GM21447 (cell line): ENCODE data around the gene ITPR1.

Experiments
- ATAC-seq: cut with Tn5 transposase; IDR thresholded peaks from one replicate; pipeline ENCODE4 v1.9.1; 2021; ENCODE audit not compliant: unreplicated experiment

The ITPR1 gene

GRCh38 chr3:4711680-4711992 lies 218.5 kb downstream of the ITPR1 start:
- ATAC-seq: no peak

DNA sequence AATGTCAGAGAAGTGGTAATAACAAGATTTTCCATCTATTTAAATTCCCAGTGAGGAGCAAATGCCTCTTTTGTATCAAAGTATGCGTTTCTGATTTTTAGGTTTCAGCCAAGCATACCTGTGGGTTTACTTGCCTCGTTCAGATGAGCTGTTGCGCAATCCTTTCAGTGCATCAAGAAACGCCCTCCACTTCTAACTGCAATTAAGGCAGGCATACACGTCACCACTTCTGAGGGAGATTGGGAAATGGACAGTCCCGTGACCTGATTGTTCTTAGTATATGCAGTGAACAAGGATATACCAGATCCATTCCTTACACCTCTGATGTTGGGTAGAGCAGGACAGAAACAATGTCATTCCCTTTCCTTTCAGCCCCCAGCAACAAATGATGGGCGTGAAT lies 219.0 kb downstream of the ITPR1 start:
- no peak for ATAC-seq

- no peak for ATAC-seq
These were observed 220.9 kb downstream of the ITPR1 start for GRCh38 chr3:4714045-4714444.

DNA sequence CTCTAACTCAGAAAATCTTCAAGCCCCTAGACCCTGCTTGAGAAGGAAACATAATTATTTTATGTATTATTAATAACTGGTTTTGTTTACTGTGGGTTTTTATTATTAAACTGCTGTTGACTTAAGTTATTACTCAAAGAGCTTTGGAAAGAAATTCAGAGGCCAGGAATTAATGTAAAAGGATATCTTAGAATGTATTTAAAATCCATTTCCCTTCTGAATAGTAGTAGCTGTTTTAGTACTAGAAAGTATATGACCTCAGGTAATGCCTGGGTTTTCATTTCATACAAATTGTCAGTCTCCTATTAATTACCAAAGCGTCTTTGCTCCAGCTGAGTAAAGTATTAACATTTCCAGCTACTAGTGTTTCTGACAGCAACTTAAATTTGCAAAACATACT lies 223.1 kb downstream of the ITPR1 start:
- ATAC-seq: no peak

DNA sequence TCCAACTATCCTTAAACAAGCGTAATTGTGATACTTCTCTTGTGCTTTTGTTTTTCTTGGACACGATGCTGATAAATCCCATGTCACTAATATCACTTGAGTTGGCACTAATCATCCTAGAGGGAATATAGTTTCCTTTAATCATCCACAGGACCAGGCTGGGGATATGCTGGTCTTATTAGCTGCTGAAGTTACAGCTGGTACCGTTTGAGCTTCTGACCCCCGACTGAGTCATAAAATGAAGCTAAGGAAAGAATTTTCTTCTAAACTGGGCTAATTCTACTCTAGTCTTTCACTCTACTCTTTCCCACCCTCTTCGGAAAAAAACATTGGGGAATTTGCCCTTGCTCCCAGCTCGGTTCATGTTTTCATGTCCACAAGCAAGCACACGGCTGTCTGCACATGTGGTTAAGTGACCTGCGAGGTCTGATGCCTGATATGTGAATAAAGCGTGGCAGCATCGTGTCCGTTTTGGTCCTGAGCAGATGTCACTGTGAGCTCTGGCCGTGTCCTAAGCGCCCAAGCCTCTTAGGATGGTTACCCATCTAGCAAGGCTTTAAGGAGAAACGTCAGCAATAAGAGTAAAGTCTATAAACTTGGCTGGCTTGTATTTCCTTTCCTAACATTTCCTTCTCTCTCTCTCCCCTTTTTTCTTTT lies 223.7 kb downstream of the ITPR1 start:
- ATAC-seq: no peak

- ATAC-seq: no peak
These were observed 224.2 kb downstream of the ITPR1 start for GRCh38 chr3:4717363-4717740.

DNA sequence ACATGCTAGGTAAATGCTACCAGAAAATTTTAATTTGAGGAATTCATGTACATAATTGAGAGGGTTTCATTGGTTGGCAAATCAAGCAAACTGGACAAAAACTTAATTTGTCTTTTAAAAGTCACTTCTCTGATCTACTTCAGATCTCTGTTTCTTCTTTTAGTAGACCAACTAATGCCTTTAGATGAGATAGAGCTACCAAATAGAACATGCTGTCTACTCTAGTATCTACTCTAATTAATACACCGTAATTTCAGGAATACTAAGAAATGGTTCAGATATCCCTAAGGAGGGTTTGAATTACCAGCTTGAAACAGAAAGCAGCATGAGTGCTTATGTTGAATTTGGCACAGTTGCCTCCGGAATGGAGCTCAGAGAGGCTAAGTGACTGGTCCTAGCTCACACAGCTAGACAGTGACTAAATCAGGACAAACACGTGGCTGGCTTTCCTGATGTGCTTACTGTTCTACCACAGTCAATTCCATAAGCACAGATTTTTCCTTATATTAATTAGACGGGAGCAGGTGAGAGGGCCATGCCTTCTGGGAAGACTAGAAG lies 225.1 kb downstream of the ITPR1 start:
- ATAC-seq: no peak

DNA sequence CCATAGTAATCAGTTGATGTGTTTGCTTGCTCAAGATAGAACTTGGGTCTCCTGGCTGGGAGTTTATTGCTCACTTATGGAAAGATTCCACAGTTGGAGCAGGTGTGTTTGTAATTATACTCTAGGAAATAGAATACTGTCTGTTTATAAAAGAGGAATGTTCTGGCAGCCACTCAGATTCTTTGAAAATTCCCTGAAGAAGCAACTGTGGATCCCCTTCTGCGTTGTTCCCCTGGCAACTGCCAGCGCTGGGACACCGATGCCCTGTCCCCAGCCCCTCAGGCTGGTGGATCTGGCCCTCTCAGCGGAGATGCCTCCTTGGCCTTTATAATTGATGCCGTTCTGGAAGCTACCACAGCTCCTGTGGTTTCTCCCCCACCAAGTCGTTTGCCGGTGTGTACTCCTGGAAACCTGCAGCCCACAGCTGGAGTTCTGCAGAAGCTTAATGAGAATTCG lies 225.9 kb downstream of the ITPR1 start:
- ATAC-seq: no peak

DNA sequence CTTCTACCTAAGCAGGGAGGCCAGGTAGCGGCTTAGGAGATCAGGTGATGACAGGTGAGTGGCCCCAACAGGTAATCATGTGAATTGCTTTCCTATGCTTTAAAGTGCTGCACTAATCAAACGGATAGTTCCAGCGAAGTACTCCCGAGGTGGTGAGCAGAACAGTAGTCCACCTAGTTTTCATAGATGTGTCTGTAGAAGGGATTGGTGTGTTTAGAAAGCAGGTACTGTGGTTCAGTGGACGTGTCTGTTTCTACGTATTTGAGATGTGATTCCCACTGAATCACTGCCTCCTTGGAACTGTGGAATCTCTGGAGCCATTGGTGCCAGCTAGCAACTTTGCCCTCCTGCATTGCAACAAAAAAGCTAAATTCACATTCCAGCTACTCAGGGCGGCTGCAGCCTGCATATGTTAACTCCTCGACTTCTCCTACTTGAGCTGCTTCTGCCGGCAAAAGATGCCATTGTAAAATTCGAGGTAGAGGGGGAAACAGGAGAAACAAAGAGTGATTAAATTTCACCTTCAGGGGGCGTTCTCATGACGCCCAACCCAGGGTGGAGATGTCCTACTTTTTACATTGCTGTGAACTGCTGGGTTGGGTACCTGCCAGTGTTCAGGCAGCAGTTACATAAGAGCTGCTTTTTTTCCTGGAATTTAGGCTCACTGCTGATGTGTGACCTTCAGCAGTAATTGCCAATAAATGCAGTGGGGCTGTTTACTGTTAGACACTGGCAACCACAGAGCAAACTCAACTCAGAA lies 227.3 kb downstream of the ITPR1 start:
- ATAC-seq: no peak

DNA sequence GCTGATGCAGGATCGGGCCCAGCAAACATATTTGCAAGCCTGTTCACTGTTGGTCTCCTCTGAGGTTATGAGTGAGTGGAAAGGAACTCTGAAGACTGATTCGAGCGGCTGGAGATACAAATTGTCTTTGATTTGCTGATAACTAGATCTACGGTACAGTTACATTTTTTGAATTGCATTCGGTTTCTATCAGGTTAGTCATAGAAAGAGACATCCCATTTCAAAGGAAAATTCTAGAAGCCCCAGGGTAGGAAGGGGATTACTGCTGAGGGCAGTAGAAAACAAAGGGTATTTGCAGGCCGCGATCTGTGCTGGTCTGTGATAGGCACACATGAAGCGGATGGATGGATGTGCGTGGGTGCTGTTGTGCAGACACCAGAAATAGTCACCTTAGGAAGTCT lies 228.4 kb downstream of the ITPR1 start:
- ATAC-seq: no peak

GRCh38 chr3:4722103-4722502 lies 229.0 kb downstream of the ITPR1 start:
- ATAC-seq: no peak

GRCh38 chr3:4724051-4724629 lies 231.0 kb downstream of the ITPR1 start:
- ATAC-seq: no peak

- ATAC-seq: no peak
These were observed 233.4 kb downstream of the ITPR1 start for GRCh38 chr3:4726549-4726948.

GRCh38 chr3:4729061-4729973 lies 236.2 kb downstream of the ITPR1 start:
- ATAC-seq: no peak

DNA sequence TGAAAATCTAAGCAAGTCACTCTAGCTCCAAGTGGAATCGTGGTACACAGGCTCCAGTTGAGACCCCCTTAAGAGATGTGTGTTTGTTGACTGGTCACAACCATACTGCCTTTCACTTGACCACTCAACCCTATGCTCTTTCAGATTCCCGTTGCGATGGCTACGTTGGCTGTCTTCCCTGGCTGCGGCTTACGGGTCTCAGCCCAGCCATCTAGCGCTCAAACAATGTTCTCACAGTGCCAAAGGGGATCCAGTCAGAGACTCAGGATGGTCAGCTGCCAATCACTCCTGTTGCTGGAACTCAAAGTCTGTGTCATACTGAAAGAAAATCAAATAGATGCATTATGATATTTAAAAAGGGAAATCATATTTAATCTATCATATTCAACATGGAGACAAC lies 237.6 kb downstream of the ITPR1 start:
- no peak for ATAC-seq

GRCh38 chr3:4731543-4732111 lies 238.5 kb downstream of the ITPR1 start:
- no peak for ATAC-seq

GRCh38 chr3:4732925-4733324 lies 239.8 kb downstream of the ITPR1 start:
- no peak for ATAC-seq

DNA sequence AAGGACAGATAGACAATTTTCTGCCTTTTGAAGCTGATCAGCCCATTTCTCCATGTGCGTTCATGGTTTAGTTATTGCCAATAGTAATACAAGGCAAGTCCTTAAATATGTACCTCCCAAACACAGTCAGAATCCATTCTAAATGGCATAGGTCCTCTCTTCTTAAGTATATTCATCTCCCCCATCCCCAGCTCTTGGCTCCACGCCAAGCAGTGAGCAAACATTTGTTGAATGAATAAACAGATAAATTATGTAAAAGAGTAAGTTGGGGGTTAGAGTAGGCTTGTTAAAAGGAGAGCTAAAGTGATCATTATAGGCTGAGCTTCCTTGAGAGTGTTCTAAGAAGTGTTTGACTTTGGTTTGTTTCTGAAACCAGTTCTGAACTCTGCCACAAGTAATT lies 241.3 kb downstream of the ITPR1 start:
- no peak for ATAC-seq

GRCh38 chr3:4735243-4735642 lies 242.1 kb downstream of the ITPR1 start:
- no peak for ATAC-seq

GRCh38 chr3:4736284-4736861 lies 243.2 kb downstream of the ITPR1 start:
- ATAC-seq: no peak
